Measurements from ENCODE around the gene GSDMA.

Gene GSDMA

GRCh38 chr17:40017422-40018080 is 54.7 kb downstream of the GSDMA start:
- Mint-ChIP-seq H3K36me3 (ENCODE audit: low read depth) (peaks cover 23% of the 10 kb centered on the region), H3K4me1 (peaks cover 60% of the 10 kb centered on the region), H3K4me3 (peak overlapping the region in 1 of 3 experiments; percentile 19), H3K27me3 (ENCODE audit: low read depth) (peaks cover 7% of the 10 kb centered on the region), H3K9me3 (no peaks in the 10 kb centered on the region), H3K27ac (peak overlapping the region; percentile 27 to 92 (median 77))
- TF ChIP-seq CTCF (IDR thresholded peaks at IDR 0.05; ENCODE audit: unreplicated experiment in 3 of 3), result no peak

- peak overlapping the region; percentile 69 to 97 (median 92) for H3K27ac Mint-ChIP-seq
- peak overlapping the region; percentile 37 to 60 (median 57) for H3K4me3 Mint-ChIP-seq
- H3K9me3 Mint-ChIP-seq, result no peaks in the 10 kb centered on the region
- H3K27me3 Mint-ChIP-seq (ENCODE audit: low read depth), result peaks cover 7% of the 10 kb centered on the region
- H3K36me3 Mint-ChIP-seq (ENCODE audit: low read depth), result peaks cover 23% of the 10 kb centered on the region
- no peak for TF ChIP-seq CTCF (IDR thresholded peaks at IDR 0.05; ENCODE audit: unreplicated experiment in 3 of 3)
- H3K4me1 Mint-ChIP-seq, result peaks cover 61% of the 10 kb centered on the region
Measured at GRCh38 chr17:40018211-40019121, 55.7 kb downstream of the GSDMA start.

- H3K4me3 Mint-ChIP-seq, result peak overlapping the region; percentile 37 to 60 (median 57)
- no peaks in the 10 kb centered on the region for H3K9me3 Mint-ChIP-seq
- peak overlapping the region; percentile 69 to 97 (median 92) for H3K27ac Mint-ChIP-seq
- no peaks in the 10 kb centered on the region for H3K27me3 Mint-ChIP-seq (ENCODE audit: low read depth)
- H3K4me1 Mint-ChIP-seq, result peaks cover 58% of the 10 kb centered on the region
- peaks cover 28% of the 10 kb centered on the region for H3K36me3 Mint-ChIP-seq (ENCODE audit: low read depth)
- TF ChIP-seq CTCF (IDR thresholded peaks at IDR 0.05; ENCODE audit: unreplicated experiment in 3 of 3), result no peak
Measured at GRCh38 chr17:40019140-40019991, 56.6 kb downstream of the GSDMA start.

GRCh38 chr17:40020146-40020545 is 57.3 kb downstream of the GSDMA start:
- Mint-ChIP-seq H3K27me3 (ENCODE audit: low read depth) (no peaks in the 10 kb centered on the region), H3K4me3 (no peak overlapping the region)

More at GRCh38 chr17:40020146-40020545, 57.3 kb downstream of the GSDMA start:
- peaks cover 29% of the 10 kb centered on the region for H3K36me3 Mint-ChIP-seq (ENCODE audit: low read depth)
- peaks cover 51% of the 10 kb centered on the region for H3K4me1 Mint-ChIP-seq
- H3K27ac Mint-ChIP-seq, result peak overlapping the region in 1 of 3 experiments; percentile 92
- no peak for TF ChIP-seq CTCF (IDR thresholded peaks at IDR 0.05; ENCODE audit: unreplicated experiment in 3 of 3)
- H3K9me3 Mint-ChIP-seq, result no peaks in the 10 kb centered on the region
